SK-N-MC (cell line): ENCODE data around the gene ITGA1.

Experiments used
- DNase-seq: peaks from one replicate; pipeline ENCODE4 v3.0.0-alpha.2; 2011; ENCODE audit warnings: low read depth, low spot score
- H3K27ac ChIP-seq: fragments of 200-600 bp; sonication (generic); 2 replicates; pipeline ENCODE4 v1.5.1; 2016; ENCODE audit warnings: mixed run types
- H3K36me3 ChIP-seq: fragments of 200-600 bp; sonication (generic); 2 replicates; pipeline ENCODE4 v1.6.1; 2017; ENCODE audit warnings: antibody characterized with exemption, low read length, mixed read lengths; ENCODE audit not compliant: insufficient read depth
- H3K4me3 ChIP-seq: fragments of 200-600 bp; sonication (generic); 2 replicates; pipeline ENCODE4 v1.5.1; 2016
- H3K9ac ChIP-seq: fragments of 200-600 bp; sonication (generic); 2 replicates; pipeline ENCODE4 v1.8.0; 2017; ENCODE audit warnings: mixed run types, mixed read lengths; ENCODE audit not compliant: insufficient read length
- H3K9me3 ChIP-seq: fragments of 200-600 bp; sonication (generic); 2 replicates; pipeline ENCODE4 v1.6.1; 2017; ENCODE audit warnings: low read depth, mild to moderate bottlenecking, antibody characterized with exemption, low read length, moderate library complexity, mixed read lengths
- EZH2 ChIP-seq: fragments of 200-600 bp; sonication (generic); IDR thresholded peaks from one replicate; pipeline ENCODE4 v1.6.1; 2017; ENCODE audit warnings: antibody characterized with exemption
- FOXP2 ChIP-seq: optimal IDR thresholded peaks from 2 replicates; pipeline ENCODE3; 2011; ENCODE audit warnings: mild to moderate bottlenecking, moderate library complexity; ENCODE audit not compliant: insufficient read depth; ENCODE audit errors: extremely low read length, control extremely low read depth
- POLR2AphosphoS5 ChIP-seq: IDR thresholded peaks from 2 replicates; pipeline ENCODE4 v1.6.1; 2012; ENCODE audit warnings: mild to moderate bottlenecking, low read depth, low read length, borderline replicate concordance

The ITGA1 gene

GRCh38 chr5:52789378-52789777 lies 1.7 kb downstream of the ITGA1 start:
- no peak overlapping the region for H3K27ac ChIP-seq

GRCh38 chr5:52789851-52790250 lies 2.1 kb downstream of the ITGA1 start:
- no peak overlapping the region for H3K27ac ChIP-seq
- no peak overlapping the region for H3K4me3 ChIP-seq

More at GRCh38 chr5:52789378-52789777, 1.7 kb downstream of the ITGA1 start:
- Histone ChIP-seq H3K9ac (no peak overlapping the region), H3K36me3 (no peaks in the 10 kb centered on the region), H3K4me3 (no peak overlapping the region), H3K9me3 (no peaks in the 10 kb centered on the region)
- DNase-seq, result no peak
- TF ChIP-seq EZH2 (no peak), POLR2AphosphoS5 (no peak), FOXP2 (no peak)

GRCh38 chr5:52791366-52791765 lies 3.6 kb downstream of the ITGA1 start:
- DNase-seq, result no peak
- Histone ChIP-seq H3K9ac (no peak overlapping the region), H3K27ac (no peak overlapping the region), H3K36me3 (no peaks in the 10 kb centered on the region), H3K9me3 (no peaks in the 10 kb centered on the region), H3K4me3 (no peak overlapping the region)
- TF ChIP-seq POLR2AphosphoS5 (no peak), EZH2 (no peak), FOXP2 (no peak)

More at GRCh38 chr5:52789851-52790250, 2.1 kb downstream of the ITGA1 start:
- Histone ChIP-seq H3K9me3 (no peaks in the 10 kb centered on the region), H3K9ac (no peak overlapping the region), H3K36me3 (no peaks in the 10 kb centered on the region)
- DNase-seq, result no peak
- TF ChIP-seq FOXP2 (no peak), EZH2 (no peak), POLR2AphosphoS5 (no peak)

GRCh38 chr5:52794519-52794918 lies 6.8 kb downstream of the ITGA1 start:
- H3K9me3 ChIP-seq, result no peaks in the 10 kb centered on the region
- H3K4me3 ChIP-seq, result no peak overlapping the region
- H3K36me3 ChIP-seq, result no peaks in the 10 kb centered on the region
- H3K27ac ChIP-seq, result no peak overlapping the region
- TF ChIP-seq FOXP2, result no peak
- no peak for TF ChIP-seq EZH2
- TF ChIP-seq POLR2AphosphoS5, result no peak
- no peak for DNase-seq
- H3K9ac ChIP-seq, result no peak overlapping the region

- no peak for DNase-seq
- H3K4me3 ChIP-seq, result no peak overlapping the region
These were observed 8.3 kb downstream of the ITGA1 start for GRCh38 chr5:52796031-52796430.

GRCh38 chr5:52796516-52797103 lies 8.9 kb downstream of the ITGA1 start:
- TF ChIP-seq FOXP2 (no peak), EZH2 (no peak), POLR2AphosphoS5 (no peak)
- Histone ChIP-seq H3K27ac (no peak overlapping the region), H3K4me3 (no peak overlapping the region), H3K36me3 (peaks cover 3% of the 10 kb centered on the region), H3K9ac (no peak overlapping the region), H3K9me3 (no peaks in the 10 kb centered on the region)
- no peak for DNase-seq

More at GRCh38 chr5:52796031-52796430, 8.3 kb downstream of the ITGA1 start:
- TF ChIP-seq POLR2AphosphoS5 (no peak), FOXP2 (no peak), EZH2 (no peak)
- Histone ChIP-seq H3K36me3 (no peaks in the 10 kb centered on the region), H3K9me3 (no peaks in the 10 kb centered on the region), H3K9ac (no peak overlapping the region), H3K27ac (no peak overlapping the region)

GRCh38 chr5:52798938-52799337 lies 11.2 kb downstream of the ITGA1 start:
- Histone ChIP-seq H3K9ac (peak overlapping the region; percentile 87), H3K4me3 (peak overlapping the region; percentile 86), H3K9me3 (no peaks in the 10 kb centered on the region), H3K36me3 (peaks cover 17% of the 10 kb centered on the region), H3K27ac (no peak overlapping the region)
- TF ChIP-seq POLR2AphosphoS5, result no peak
- TF ChIP-seq FOXP2, result no peak
- no peak for TF ChIP-seq EZH2
- no peak for DNase-seq

- Histone ChIP-seq H3K36me3 (peaks cover 17% of the 10 kb centered on the region), H3K4me3 (peak overlapping the region; percentile 86), H3K27ac (no peak overlapping the region), H3K9me3 (no peaks in the 10 kb centered on the region), H3K9ac (peak overlapping the region; percentile 87)
- TF ChIP-seq POLR2AphosphoS5, result no peak
- no peak for TF ChIP-seq FOXP2
- TF ChIP-seq EZH2, result no peak
- DNase-seq, result no peak
These were observed 11.8 kb downstream of the ITGA1 start for GRCh38 chr5:52799358-52799982.
